Renal pelvis (tissue), 4 donors: ENCODE measurements around the gene CLEC16A. TPM values are rescaled to one million over a fixed set of nuclear protein-coding genes. Genes with fewer than 3 reads are reported as not detected.
"Not testable (repeated sequence)": the region's sequence is repeated elsewhere in the genome, so short reads cannot be mapped to it uniquely, and the experiment has no call there.

Source experiments
- DNase-seq: peaks from one replicate; pipeline ENCODE4 v3.0.0-alpha.2; 2013
- polyA plus RNA-seq, 3 donors: library from polyadenylated mRNA; unstranded; fragments of 120-200 nt; gene quantifications; one replicate each; pipeline ENCODE4 v1.2.1, GENCODE V29; 2013; ENCODE audit not compliant: insufficient read length in 3 of 3

Gene CLEC16A
- polyA plus RNA-seq, 3 donors, result 22.5 to 26.3 (median 25.2) TPM

DNA sequence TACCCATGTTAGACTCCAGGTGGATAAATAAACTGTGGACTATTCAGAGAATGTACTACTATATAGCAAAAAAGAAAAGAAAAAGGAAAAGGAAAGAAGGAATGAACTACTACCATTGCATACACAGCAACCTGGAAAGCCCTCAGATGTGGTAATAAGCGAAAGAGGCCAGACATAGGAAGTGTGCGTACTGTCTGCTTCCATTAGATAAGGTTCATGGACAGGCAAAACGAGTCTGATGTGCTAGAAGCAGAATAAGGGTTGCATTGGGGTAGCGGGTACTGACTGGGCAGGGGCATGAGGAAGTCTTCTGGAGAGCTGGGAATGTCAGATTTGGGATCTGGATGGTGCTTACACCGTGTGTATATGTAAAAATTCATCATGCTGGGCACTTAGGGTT is 21.8 kb downstream of the CLEC16A start:
- DNase-seq, result no peak

DNA sequence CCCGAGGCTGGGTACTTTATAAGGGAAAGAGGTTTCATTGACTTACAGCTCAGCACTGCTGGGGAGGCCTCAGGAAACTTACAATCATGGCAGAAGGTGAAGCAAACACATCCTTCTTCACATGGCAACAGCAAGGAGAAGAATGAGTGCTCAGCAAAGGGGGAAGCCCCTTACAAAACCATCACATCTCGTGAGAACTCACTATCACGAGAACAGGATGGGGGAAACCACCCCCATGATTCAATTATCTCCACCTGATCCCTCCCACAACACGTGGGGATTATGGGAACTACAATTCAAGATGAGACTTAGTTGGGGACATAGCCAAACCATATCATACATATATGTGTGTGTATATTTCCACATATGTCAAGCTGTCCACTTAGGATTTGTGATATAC is 22.2 kb downstream of the CLEC16A start:
- DNase-seq, result not testable (repeated sequence)

DNA sequence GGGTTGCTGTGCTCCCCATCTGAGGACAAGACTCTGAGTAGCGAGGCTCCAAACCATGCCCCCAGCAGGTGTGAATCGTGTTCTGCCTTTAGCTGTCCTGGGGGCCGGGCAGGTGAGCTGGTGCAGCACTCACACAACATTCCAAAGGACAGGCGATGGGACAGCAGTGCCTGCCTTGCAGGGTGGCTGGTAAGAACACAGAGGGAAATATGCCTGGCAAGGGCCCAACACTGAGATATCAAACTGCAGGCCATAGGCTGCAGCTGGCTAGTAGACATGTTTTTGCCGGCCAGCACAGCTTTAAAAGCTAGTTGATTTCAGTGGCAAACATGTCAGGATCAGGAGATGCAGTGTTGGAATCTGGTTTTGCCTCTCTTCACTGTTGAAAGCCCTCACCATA is 23.6 kb downstream of the CLEC16A start:
- DNase-seq, result no peak

DNA sequence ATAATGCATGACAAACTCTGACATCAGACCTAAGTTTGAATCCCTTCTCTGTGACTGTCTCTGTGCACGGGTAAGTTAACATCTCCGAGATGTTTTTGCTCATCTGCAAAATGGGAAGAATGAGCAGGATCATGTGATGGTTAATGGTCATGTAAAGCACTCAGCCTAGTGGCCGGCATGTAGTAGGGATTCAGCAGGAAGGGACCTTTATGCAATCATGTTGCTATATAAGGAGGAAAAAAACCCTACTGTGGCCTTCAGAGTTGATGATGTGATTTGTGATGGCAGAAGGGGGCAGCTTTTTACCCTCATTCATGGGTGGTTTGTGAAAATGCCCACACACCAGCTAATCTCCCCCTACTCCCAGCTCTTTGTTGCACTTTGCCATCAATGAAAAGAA is 24.1 kb downstream of the CLEC16A start:
- no peak for DNase-seq

DNA sequence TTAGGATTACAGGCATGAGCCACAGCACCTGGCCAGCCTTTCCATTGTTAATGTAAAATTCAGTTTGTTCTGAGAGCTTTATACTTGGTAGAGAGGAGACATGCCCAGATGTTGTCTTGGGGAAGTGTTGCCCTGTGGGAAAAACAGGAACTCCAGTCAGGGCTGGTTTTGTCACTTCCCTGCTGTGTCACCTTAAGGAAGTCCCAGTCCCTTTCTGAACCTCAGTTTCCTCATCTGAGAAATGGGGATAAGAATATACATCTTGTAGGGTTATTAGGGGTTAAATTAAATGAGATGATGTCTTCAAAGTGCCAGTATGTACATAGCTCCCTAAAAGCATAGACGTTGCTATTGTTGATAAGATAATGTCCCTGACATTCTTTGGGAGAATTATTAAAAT is 25.3 kb downstream of the CLEC16A start:
- no peak for DNase-seq

DNA sequence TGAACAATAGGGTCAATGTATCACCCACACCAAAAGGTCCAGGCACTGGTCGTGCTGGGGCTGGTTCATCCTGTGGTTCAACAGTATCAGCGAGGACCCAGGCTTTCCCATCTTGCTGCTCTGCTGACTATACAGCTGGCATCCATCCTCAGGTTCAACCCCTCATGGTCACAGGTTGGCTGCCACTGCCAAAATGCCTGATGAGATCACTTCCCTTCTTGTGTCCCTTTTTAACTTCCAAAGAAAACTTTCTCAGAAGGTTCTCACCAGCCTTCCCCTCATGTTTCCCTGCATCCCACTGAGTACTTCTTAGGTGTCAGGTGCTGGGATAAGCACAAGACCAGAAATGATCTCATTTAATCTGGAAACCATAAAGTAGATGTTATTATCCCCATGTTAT is 25.7 kb downstream of the CLEC16A start:
- no peak for DNase-seq

DNA sequence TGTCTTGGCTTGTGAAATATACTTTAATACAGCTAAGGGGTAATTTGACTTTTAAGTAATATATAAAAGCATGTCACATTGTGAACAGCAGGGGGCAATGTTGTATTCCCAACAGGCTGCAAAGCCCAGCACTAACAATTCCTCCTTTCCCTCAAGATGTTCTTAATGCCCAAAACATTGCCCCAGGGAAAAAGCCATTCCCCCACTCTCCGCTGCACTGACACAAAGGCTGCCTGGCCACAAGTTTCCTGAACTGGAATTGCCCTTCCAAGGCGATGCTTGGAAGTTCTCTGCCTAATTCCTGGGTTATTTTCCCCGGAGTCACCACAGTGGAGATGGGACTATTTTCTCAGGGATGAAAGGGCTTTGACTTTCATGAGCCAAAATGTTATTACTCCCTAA is 27.2 kb downstream of the CLEC16A start:
- DNase-seq, result peak; percentile 75

DNA sequence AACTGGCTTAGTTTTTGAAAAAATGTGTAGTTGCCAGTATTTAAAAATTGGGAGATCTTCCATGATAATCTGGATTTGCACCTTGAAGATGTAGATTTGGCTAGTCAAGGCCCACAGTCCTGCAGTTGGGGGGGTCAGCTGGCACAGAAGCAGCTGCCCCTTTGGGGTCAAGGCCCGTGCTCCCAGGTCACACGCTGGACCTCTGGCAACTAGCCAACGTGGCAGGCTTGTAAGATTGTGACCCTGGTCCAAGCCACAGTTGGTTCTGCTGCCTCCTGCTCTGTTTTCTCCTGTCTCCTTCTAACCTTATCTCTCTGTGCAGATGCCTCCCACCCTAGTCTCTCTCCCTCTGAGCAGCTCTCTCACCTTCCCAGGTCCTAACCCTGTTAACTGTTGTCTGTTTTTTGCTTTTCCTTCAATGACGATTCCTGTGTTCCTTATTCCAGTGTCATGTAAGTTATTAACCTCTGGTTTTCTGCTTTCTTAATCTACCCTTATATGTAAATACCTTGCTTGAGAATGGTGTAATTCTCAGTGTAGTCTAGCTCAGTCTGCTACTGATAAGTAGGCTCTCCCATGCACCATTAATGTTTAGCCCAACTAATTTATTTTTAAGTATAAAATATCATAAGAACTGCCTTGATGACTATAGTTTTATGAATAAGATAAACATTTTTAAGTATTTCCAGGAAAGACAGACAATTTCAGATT is 27.9 kb downstream of the CLEC16A start:
- DNase-seq, result no peak

DNA sequence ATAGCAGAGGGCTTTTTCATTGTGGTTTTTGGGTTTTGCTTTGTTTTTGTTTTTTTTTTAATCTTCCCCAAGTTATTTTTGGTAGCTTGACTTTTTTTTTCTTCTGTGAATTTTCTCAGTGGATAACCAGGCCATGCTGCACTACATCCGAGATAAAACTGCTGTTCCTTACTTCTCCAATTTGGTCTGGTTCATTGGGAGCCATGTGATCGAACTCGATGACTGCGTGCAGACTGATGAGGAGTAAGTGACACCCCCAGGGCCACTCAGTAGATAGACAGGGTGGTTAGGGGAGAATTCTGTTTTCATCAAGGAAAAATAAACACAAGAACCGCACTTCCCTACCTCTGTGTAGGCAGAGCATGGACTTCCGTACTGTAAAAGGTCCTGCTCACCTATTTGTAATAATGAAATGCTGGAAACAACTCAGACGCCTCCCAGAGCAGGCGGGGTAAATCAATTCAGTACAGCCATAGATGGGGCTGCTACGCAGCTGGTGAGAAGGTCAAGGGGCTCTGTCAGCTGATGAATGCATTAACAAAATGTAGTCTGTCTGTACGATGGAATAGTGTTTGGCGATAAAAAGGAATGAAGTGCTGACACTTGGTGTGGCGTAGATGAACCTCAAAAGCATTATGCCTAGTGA is 28.6 kb downstream of the CLEC16A start:
- DNase-seq, result no peak

DNA sequence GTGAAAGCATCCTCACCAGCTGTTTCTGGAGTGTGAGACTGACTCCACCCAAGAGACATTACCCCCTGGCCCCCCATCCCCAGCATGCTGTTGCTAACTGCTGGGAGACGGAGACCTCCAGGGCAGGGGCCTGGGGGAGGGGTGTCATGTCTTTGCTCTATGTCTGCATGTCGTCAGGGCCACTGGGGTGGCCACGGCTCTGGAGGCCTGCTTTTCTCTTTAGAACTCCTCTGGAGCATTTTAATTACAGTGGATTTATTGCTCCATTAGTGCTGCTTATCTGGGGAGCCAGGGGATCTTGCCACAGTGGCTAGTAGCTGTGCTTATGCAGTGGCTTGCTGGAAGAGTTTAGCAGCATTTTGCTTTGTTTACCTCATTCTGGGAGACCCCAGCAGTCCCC is 32.3 kb downstream of the CLEC16A start:
- peak; percentile 83 for DNase-seq

DNA sequence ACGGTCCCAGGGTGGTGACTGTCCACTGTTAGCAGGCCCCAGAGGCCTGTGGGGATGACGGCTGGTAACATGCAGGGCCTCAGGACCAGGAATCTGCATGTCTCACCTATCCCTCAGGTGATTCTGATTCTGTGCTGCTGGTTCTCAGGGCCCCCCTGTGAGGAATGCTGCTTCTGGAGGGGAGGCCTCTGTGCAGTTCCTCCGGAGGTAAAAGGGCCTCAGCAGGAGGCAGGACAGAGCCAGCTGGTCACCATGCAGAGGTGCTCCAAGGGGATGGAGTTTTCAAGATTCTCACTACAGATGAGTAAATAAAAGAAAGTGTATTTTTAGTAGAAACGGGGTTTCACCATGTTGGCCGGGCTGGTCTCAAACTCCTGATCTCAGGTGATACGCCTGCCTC is 33.8 kb downstream of the CLEC16A start:
- no peak for DNase-seq

DNA sequence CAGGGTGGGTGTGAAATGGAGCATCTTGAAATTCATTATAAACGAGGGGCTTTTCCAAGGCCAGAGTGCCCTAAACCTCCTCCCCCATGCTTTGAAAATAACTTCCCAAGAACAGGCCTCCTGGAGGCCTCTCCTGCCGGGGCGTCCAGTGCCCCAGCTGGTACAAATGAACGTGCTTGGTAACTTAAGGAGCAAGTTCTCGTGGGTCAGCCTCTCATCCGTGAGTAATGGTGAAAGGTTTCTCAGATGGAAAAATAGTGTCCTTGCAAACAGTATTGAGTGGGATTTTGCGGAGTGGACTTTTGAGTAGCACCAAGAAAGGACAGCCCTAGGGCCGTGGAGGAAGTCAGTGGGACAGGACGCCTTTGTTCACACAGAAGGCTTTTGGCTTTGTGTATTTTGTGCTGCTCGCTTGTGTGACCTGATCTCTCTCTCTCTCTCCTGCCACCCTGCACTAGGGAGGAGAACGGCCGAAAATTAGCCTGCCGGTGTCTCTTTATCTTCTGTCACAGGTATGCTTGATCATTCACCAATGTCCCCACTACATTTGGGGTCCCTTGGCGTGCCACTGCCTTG is 34.6 kb downstream of the CLEC16A start:
- DNase-seq, result peak; percentile 52

DNA sequence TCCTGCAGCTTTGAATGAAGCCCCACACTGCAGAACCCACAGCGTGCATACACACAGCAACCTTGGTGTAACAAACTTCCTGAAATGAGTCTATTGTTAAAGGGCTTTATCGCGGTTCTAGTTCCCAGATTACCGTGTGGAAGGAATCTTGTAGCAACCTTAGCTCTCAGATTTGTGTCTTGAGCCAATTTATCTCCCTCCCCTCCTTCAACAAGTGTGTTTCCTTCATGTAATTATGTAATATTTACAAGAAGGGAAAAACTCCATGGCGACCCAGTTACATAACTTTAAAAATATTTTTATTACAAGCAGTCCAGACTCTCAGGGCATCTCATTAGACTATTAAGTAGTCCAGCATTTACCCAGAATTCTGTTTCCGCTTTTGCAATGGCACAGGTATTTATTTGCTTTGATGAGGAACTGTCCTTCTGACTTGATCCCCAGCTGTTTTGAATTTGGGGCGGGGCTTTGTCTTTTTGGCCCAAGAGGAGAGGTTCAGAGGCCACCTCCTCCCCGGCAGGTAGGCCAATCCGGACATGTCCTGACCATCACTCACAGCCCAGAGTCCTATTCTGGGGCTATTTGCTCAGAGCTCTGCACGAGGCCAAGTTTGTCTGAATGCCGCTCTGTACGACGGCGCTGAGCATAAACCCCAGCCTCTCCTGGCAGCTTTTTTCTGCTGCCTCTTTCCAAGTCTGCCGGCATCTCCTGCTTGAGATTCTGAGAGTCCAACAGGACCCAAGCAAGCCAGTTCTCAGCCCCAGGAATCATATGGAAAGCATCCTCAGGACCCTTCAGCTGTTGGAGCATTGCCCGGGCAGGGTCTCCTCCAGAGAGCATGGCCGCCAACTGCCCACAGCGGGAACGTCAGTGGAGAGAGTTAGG is 35.6 kb downstream of the CLEC16A start:
- peak; percentile 31 for DNase-seq

DNA sequence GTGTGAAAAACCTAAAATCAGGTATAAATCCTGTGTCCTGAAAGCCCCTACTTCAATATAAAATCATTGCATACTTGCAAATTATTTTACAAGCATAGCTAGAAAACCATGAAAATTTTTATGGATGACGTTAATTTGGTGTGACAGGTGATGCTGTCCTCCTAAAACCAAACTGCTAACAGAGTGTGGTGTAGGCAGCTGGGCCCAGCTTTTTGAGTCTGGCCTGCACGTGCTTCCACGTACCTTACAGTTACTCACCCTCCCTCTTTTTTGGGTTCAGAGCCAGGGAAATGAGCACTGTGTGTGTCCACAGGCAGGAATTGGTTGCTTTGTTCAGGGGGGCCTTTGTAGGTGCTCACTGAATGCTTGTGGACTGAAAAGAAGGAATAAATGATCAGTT is 36.4 kb downstream of the CLEC16A start:
- DNase-seq, result no peak

DNA sequence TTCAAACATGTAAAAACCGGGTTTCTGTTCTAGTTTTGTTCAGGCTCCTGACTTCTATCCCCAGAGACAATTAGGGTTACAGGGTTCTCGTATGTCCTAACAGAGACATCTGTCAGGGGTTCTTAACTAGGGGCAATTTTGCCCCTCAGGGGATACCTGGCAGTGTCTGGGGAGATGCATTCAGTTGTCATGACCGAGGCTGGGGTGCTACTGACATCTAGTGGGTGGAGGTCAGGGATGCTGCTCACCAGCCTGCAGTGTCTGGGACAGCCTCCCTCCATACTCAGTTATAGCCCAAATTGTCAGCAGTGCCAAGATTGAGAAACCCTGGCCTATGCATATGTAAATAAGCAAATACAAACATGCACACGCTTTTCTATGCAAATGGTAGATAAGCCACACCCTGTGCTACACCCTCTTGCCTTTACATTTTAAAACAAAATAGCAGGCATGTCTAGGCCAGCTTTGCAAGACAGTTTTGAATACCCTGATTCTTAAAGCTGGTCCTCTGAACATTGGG is 37.4 kb downstream of the CLEC16A start:
- DNase-seq, result no peak

DNA sequence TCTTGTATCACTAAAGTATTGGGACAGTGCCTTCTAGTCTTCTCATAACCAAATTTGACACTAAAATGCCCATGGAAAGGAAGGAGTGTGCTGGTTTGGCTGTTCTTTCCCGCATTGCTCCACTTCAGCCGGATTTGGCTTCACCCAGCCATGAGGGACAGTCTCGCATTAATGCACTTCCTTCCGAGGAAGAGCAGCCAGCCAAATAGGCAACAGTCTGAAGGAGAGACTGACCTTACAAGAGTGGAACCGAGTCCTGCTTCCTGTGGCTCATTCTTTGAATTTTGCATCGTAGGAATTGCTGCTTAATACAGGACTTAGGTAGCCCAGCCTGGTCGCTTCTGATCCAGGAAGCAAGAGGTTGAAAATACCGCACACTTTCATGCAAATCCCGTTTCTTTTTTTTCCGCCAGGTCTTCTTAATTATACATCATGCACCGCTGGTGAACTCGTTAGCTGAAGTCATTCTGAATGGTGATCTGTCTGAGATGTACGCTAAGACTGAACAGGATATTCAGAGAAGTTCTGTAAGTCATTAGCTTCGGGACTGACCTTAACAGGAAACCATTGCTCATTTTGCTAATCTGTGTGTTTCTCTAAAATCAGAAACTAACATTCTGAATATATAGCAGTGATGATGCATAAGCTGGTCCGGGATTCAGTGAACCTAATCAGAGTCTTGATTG is 38.2 kb downstream of the CLEC16A start:
- DNase-seq, result no peak

DNA sequence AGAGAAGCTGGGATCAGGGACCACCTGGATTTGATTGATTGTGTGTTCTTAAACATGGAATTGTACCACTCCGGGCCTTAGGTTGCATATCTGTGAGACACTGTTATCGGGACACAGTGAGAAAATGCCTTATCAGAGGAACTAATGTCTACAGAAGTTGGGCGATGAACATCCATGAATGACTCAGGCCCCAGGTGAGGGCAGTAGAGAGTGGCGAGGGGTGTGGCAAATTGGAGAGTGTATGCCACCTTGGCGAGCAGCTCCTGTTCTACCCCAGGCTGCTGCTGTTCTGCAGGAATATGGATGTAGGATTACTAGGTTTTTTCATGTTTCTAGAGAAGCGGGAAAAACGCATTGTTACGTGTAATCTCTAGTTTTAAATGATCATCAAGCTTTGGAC is 38.8 kb downstream of the CLEC16A start:
- DNase-seq, result no peak

DNA sequence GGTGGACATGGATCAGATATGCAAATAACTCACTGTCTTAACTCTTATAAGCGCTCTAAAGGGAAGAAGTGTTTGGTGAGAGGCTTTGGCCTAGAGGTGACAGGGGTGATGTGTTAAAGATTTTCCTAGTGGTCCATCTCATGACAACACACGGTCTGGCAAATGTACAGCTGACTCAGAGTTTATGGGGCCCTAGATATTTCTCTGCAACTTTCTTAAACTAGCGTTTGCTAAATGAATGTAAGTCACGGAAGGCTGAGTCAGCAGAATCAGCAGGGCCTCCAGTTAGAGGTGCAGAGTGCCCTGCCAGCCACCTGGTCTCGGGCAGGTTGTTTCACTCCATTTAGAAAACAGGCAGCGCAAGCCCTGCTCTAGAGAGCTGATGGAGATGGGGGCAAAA is 40.1 kb downstream of the CLEC16A start:
- DNase-seq, result no peak

DNA sequence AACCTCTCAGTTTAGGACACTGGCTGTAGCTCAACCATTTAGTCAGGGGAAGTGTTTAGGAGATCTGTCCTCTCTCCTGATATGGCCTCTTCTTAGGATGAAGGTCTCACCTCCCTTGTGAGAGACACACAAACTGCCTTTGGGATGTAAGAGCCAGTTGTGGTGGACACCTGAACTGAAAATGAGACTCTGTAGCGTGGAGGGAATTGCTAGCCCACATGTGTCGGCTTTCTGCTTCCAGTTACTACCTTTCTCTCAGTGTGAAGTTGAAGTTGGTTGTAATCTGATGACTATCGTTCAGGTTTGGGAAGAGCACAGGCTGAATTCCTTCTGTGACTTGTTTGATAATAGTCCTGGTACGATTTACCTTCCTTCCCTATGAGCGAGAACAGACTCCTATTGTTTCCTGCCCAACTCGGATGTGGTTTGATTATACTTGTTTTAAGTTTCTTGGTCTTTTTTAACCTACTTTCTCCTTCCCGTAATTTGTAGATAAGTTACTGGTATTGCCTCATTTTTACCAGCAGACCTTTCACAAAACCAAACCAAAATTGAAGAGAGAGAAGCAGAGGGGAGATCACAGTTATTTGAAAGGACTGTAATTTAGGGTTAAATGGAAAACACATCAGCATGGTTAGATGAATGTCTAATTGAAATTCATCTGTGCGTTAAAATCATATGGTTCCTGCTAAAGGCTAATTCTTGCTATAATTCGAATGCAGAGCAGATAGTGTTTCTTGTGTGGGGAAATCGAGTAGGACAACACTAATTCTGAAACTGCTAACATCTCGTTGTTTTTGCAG is 43.2 kb downstream of the CLEC16A start:
- DNase-seq, result no peak

DNA sequence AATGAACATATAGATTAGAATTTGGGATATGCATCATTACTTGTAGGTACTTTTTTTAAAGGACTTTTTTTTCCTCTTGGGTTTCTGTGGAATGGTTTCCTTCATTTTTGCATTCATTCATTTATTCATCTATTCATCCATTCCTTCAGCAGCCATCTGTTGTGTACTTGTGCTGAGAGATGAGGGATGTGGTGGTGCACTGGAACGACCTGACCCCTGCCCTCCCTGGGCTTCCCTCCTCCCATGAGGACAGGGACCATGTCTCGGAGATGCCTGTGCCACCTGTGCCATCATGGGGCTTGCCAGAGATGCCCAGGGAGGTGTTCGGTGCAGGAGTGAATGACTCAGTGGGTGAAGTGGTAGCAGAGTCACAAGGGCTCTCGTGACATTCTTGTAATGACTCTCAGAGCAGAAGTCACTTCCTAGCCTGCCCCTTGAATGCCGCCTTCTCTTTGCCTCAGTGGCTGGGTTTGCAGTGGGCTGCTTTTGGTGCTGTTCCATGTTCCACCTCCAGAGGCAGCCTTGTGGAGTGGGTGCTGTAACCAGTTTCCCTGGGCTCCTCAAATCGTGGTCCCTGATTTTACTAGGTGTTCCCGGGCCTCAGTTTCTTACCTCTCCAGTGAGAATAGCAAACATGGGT is 43.9 kb downstream of the CLEC16A start:
- no peak for DNase-seq
